LNCaP clone FGC (cell line): ENCODE data around the gene RALGAPA1.

Experiments used
- DNase-seq: peaks from one replicate; pipeline ENCODE4 v3.0.0-alpha.2; 2011; ENCODE audit warnings: low read depth
- H3K4me3 ChIP-seq: 2 replicates; pipeline ENCODE4 v1.5.1; 2011; ENCODE audit warnings: mild to moderate bottlenecking, low read depth, low read length, control low read depth
- CTCF ChIP-seq: IDR thresholded peaks from 2 replicates; pipeline ENCODE4 v1.5.1; 2012; ENCODE audit warnings: mild to moderate bottlenecking; ENCODE audit not compliant: control insufficient read depth, insufficient read depth; ENCODE audit errors: extremely low read depth

The RALGAPA1 gene

DNA sequence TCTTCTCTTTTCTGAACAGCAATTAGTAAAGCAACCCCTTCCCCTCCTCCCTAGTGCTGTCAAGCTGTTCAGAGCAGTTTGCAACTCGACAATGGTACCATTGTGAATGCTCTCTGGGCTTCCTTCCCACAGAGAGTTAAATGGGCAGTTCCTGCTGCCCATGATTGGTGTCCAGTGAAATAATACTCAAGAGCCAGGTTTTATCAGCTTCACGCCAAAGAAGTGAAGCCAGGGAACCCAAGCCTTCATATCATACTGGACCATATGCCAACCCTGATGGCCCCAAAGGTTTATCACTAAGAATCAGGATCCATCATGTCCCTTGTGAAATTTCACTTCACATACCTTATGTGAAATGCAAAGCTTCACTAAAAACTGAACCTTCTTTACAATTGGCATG lies 250.4 kb downstream of the RALGAPA1 start:
- no peak overlapping the region for H3K4me3 ChIP-seq
- no peak for TF ChIP-seq CTCF
- DNase-seq: no peak

- DNase-seq: no peak
- no peak for TF ChIP-seq CTCF
Observed at GRCh38 chr14:35557221-35557747, 251.8 kb downstream of the RALGAPA1 start.

GRCh38 chr14:35556548-35556947 lies 252.5 kb downstream of the RALGAPA1 start:
- DNase-seq: no peak
- no peak for TF ChIP-seq CTCF

More at GRCh38 chr14:35557221-35557747, 251.8 kb downstream of the RALGAPA1 start:
- H3K4me3 ChIP-seq: no peak overlapping the region

DNA sequence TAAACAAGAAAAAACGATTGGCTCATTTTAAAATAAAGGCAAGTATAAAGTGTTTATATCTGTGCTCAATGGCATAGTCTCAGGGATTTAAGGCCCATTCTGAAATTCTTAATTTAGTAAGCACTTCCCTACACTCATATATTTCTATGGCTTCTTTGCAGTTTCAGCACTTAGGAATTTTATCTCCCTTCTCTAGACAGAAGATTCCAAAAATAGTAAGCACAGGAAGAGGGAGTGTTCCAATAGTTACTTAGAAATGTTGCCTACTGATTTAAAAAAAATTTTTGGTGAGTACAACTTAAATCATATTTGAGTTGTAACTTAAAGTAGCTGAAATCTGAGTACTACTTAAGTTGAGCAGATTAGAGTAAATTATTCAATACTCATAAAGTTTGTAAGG lies 255.3 kb downstream of the RALGAPA1 start:
- no peak for DNase-seq
- TF ChIP-seq CTCF: no peak
- no peak overlapping the region for H3K4me3 ChIP-seq

More at GRCh38 chr14:35556548-35556947, 252.5 kb downstream of the RALGAPA1 start:
- no peak overlapping the region for H3K4me3 ChIP-seq

DNA sequence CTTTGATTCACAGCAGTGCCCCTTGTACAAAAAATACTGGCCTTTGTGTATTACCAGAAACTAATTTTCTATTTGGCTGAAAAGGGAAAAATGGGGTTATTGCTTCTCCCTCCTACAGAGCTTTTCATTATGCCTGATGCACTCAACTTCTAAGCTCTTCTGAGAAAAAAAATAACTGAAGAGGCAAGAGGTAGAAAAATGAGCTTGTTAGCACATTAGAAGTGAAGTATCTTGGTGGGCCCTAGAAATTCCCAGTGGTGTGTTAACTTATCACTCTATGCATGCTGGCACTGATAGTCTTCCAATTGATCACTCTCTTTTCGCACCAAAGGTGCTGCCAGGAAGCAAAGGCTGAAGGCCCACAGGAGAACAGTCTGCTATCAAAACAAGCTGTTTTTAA lies 258.0 kb downstream of the RALGAPA1 start:
- H3K4me3 ChIP-seq: no peak overlapping the region
- no peak for TF ChIP-seq CTCF
- no peak for DNase-seq

GRCh38 chr14:35549551-35549950 lies 259.5 kb downstream of the RALGAPA1 start:
- no peak for TF ChIP-seq CTCF
- DNase-seq: no peak
- H3K4me3 ChIP-seq: no peak overlapping the region

DNA sequence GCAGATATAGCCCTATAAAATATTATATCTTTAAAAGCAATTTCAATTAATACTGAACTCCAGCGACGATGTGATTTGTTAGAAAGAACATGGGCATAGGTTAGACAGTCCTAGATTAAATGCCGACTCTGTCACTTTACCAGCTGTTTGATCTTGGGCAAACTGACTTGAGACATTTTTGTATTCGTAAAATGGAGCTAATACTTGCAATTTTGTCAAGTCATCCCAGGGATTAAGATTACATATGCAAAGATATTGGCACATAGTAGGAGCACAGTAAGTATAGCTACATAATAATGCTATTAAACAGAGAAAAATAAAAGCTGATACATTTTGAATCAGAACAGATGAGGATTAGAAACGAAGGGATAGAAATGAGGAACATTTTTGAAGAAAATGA lies 266.1 kb downstream of the RALGAPA1 start:
- DNase-seq: no peak
- H3K4me3 ChIP-seq: no peak overlapping the region
- TF ChIP-seq CTCF: no peak
